Hematopoietic multipotent progenitor cell treated with erythropoietin and hydrocortisone succinate and interleukin-3 and kit ligand, for 15 days (in vitro differentiated cells): ENCODE measurements around the gene MAML2.

Experiments
- DNase-seq: peaks from one replicate; pipeline ENCODE4 v3.0.0-alpha.2; 2015; ENCODE audit warnings: low spot score

Gene MAML2

DNA sequence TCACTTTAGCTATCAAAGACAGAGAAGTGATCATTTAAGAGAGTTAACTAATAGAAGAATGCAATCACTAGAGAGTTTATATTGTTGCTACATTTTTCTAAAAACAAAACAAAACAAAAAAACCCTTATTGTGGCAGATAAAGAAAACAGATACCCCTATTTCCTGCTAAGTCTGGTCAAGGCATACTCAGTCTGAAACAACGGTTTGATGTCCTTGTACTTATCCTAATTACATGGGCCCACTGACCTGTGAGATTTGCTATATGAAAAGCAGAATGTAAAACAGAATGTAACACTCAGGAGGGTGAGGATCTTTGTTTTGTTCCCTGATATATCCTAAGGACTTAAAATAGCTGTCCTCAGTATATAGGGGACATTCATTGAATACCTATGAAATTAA lies 24.6 kb downstream of the MAML2 start:
- DNase-seq: no peak

DNA sequence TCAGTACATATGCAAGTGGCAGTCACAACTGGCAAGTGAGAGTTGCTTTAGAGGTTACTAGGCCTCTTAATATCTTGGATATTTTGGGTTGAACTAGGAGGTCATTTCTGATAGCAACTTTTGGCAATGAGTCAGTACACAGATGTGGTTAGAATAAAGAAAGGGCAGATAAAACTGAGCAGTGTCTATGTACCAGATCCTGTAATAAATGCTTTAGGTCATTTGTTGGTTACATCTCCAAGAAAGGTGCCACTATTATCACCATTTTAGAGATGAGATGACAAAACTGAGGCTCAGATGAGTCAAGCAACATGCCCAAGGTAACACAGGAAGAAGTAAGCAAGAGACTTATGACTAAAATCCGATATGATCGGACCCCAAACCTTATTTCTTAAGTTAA lies 25.0 kb downstream of the MAML2 start:
- no peak for DNase-seq

DNA sequence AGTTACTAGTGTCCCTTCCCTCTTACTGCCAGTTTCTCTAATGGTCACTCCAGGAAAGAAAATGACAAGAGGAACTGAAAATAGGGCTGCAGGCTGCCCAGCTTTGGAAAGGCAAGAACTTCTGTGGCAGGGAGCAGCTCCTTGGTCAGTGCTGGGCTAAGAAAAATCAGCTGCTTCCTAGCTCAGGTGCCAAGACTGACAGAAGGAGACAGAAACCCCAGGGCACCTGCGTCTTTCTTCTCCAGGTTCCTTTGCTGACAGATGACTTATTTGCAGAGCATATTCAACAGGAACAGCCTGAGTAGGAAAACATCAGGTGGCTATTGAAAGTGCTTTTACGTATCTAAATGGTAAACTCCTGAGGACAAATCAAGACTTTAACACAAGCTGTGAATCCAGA lies 25.4 kb downstream of the MAML2 start:
- DNase-seq: no peak

DNA sequence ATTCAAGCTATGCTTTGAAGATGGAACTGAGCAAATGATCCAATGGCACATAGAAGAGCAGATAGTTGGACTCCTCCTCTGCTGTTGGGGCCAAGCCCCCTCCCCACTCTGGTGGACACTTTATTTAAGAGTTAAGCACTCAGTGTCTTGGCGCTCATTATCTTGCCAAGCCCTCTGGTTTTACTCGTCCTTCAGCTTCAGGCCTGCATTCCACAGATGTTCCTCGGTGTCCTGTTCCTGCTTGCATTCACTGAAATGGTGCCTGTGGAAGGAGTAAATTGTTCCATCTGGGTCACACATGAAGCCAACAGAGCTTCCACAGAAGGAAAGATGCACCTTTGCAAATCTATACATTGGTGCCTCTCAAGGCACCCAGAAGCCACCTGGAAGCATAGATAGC lies 26.1 kb downstream of the MAML2 start:
- no peak for DNase-seq

DNA sequence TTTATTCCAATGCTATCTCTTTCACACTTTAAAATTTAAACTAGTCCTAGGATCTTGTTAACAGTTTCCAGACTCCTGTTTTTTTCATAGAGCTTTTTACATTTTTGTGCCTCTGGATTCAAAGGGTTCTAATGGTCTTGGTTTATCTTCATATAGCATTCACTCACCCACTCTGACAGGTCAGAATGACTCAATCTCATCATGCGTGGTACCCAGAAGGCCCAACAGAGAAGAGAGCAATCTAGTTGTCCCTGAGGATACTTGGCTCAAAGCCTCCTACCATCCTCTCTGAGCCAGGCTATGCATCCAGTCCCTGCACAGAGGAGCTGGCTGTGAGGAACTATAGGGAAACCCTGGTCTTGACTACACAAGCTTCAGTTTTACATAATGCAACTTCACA lies 27.5 kb downstream of the MAML2 start:
- DNase-seq: no peak

DNA sequence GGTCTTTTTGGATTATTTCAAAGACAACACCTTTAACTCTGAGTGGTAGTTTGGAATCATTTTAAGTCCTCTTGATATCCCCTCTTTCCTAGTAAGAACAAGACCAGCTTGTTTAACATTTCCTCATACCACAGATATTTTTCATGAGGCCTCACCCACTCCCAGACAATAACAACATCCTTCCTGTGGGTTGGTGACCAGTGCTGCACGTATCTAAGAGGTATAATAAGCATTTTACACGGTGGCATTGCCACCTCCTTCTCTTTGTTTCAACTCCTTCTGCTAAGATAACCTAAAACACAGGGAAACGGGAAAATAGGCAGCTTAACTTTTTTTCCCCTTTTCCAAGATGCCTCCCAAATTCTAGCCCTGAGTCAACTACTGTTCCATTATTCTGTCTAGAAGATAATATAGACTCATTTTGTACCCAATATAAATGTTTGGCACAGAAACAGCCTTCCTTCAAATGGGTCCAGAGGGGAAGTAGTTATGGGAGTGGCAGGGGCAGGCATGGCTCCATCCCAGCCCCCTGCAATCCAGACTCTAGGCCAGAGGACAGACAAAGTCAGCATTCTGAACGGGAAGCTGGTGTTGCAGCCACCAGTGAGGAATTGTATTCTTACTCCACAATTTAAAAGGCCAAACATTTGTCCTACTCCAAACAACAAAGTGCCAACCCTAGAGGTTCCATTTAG lies 28.5 kb downstream of the MAML2 start:
- DNase-seq: no peak

DNA sequence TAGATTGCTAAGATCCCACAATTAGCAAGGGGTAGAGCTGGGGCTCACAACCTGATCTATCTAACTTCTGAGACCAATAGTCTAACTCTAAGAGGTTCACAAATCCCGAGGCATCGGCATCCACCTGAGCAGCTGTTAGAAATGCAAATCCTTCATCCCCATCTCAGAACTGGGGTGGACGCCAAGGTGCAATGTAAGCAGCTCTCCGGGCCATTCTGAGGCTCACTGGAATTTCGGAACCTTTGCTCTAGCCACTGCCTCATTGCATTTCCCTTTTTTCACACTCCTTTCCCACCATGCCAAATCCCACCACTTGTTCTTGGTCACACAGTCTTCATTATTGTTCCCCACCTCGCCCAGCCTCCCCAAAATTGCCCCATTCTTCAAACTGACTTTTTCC lies 29.8 kb downstream of the MAML2 start:
- no peak for DNase-seq

DNA sequence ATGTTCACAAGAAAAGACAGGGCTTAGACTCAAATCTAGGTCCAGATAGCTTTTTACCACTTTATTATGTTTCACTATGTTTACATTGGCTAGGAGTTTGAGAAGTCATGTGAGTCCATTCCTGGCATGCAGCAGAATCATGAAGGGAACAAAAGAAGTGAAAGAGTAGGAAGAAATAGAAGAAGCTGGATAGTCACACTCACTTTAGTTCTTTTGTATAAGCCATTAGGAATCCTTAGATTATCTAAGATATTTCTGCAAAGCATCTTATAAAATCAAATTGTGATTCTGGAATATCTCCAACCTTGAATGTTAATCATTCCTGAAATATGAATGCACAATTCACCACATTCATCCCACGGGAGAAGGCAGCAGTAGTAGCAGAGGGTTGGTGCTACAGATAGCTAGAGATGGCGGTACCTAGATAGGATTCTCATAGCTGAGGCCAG lies 31.9 kb downstream of the MAML2 start:
- DNase-seq: no peak

DNA sequence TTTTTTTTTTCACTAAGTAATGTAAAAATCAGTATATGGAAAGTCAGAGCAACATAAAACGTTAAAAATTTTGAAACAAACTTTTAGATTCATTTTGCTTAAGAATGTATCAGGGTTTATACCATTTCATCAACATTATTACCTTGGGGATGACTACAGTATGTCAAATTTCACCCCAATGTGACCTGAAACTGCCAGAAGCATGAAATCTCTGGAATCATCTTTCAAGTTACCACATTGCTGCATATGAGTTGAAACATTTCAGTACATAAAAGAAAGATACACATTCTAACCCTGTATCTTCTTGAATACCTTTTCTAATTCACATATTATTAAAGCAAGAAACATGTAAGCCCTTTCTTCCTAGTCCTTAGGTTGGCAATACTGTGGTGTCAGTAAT lies 32.8 kb downstream of the MAML2 start:
- DNase-seq: no peak

DNA sequence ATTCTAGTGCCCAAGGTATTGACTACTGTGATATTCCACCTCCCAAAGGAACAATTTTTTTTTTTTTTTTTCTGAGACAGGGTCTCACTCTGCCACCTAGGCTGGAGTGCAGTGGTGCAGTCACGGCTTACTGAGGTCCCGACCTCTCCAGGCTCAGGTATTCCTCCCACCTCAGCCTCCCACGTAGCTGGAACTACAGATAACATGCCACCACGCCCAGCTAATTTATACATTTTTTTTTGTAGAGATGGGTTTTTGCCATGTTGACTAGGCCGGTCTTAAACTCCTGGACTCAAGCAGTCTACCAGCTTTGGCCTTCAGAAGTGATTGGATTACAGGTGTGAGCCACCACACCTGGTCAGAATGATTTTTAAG lies 33.4 kb downstream of the MAML2 start:
- no peak for DNase-seq

DNA sequence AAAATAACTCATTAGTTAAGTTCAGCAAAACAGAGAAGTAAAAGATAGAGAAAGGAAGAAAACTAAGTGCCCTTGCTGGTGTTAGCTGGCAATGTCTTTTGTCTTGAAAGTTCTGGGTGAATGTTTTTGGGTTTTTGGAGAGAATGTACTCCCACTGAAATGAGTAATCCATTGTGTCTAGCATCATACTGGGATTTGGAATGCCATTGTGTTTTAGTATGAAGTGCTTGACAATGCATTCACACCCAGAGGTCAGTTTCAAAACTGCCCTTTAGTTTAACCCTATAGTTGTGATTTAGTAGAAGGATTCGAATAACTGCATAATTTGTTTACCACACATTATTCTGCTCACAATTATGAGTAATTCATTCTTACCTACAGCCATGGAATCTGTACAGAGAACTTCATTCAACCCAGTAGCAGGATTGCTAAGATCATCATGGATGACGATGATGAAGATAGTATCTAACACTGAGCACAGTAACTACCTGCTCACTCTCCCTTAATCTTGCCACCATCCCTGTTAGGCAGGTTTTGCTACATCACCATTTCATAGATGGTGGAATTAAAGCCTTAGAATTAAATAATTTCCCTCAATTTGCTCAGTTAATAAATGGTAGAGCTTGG lies 33.9 kb downstream of the MAML2 start:
- no peak for DNase-seq

DNA sequence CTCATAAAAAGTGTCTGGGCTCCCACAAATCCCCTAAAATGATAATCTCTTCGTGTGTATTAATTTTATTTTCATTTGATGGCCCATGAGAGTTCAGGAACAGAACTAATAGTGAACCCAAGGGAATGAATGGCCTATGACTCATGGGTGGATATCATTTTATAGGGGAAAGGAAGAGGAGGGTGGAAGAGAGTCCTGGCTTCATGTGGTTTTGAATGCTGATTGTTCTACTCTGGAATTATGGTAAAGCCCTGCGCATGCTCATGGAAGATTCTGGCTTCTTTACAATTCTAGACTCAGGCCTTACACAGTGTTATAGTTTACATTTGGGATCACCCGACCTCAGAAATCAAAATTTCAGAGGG lies 35.2 kb downstream of the MAML2 start:
- DNase-seq: no peak

DNA sequence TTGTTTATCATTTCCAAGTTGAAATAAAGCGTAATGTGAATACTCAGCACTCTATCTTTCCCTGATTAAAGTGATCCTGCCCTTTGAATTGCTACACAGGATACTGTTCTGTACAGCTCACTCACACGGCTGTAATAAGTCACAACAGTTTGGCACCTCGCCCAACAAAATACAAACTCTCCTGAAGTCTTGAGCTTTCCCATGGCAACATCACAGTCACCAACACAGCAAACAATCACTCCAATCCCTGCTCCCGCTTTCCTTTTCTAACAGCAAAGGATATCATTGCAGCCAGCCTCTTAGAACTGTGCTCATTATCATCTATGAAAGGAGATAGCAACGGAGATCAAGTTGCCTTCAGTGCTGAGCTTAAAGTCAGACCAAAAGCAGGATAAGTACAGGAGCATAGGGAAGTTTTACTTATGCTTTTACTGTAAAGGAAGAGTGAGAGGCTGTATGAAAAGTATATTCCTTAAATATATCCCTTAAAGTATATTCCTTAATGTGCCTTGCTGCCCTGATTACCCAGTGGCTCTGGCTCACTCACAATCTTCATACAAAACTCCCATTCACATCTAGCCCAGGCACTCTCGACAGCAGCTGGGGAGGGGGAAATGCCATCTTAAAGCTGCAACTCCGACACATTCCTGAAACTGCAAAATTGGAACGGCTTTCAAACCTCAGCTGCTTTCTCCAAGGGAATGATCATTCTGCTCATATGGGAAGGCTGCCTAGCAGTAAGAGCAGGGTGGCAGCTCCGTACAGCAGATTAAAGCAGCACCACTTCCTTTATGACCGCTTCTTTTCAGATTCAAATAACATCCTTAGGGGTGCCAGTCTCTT lies 35.8 kb downstream of the MAML2 start:
- DNase-seq: no peak

DNA sequence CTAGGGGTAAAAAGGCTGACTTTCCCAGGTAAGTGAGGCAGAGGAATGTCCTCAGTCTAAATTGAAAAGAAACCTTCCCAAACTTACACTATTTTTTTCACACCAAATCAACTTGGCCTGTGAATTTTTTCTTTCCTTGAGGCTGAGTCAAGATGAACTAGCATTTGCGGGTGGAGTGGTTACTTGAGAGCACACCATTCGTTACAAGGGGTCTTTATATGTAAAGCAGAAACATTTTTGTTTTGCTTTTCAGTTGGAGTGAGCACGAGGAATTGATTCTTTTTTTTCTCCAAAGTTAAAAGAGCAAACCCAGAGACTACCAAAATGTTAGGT lies 36.4 kb downstream of the MAML2 start:
- no peak for DNase-seq

DNA sequence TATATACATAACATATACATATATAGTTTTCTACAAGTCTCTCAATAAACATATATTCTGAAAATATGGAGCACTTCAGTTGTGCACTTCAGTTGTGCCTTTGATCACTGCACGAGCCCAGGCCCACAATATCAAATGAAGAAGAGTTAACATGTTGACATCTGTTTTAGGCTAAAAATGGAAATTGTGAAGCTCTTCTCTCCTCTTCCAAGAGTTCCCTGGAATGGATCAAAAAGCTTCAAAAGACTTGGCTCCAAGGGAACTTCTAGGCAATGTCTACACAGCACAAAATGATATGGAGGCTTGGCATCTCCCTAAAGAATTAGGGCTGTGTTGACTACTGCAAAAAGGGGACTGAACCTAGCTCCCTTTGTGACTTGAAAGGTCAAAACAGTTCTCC lies 36.9 kb downstream of the MAML2 start:
- no peak for DNase-seq

DNA sequence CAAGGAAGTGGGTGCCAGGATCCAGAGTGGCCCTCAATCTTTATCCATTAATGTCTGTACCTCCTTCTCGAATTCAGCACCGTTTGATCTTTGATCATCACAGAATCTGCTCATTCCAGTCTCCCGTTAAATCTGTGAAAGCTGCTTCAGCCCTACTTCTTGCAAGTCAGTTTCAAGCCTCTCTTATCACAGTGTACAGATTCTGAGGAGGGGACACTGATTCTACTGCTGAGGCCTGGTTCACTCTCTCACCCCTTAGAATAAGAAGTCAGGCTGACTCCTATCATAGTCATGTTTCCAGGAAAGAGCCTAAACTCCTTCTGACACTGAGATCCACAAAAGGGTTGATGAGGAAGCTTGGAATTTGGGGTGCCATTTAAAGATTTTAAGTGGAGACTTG lies 39.0 kb downstream of the MAML2 start:
- DNase-seq: no peak

DNA sequence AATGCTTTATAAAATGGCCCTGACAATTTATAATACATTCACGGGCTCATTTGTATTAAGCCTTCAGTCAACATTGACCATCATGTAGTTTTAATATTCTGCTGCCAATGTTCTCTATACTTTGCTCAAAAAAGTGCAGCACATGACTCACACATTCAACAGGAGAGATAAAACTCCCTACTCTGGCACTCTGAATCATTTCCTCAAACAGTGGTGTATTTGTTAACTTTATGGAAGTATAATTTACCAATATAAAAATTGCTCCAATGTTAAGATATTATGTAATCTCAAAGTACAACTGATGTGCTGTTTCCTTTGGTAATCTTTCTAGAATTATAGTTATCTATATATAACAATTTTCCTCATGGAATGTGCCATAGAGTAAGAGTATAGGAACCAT lies 39.9 kb downstream of the MAML2 start:
- no peak for DNase-seq

DNA sequence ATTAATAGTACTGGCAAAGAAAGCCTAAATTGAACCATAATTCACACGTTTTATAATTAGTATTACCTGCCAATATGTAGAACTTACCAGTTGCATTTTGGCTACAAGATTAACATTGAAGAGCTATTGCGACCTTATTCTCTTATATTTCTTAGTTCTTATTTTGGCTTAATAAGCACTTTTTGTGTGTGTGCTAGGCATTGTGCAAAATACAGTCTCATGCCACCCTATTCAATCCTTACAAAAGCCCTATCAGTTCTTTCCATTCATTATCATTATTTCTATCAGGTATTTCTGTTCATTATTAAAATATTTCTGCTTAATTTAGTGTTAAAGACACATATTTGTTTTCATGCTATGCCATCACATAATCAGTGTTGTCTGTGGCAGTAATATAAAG lies 41.2 kb downstream of the MAML2 start:
- DNase-seq: no peak

DNA sequence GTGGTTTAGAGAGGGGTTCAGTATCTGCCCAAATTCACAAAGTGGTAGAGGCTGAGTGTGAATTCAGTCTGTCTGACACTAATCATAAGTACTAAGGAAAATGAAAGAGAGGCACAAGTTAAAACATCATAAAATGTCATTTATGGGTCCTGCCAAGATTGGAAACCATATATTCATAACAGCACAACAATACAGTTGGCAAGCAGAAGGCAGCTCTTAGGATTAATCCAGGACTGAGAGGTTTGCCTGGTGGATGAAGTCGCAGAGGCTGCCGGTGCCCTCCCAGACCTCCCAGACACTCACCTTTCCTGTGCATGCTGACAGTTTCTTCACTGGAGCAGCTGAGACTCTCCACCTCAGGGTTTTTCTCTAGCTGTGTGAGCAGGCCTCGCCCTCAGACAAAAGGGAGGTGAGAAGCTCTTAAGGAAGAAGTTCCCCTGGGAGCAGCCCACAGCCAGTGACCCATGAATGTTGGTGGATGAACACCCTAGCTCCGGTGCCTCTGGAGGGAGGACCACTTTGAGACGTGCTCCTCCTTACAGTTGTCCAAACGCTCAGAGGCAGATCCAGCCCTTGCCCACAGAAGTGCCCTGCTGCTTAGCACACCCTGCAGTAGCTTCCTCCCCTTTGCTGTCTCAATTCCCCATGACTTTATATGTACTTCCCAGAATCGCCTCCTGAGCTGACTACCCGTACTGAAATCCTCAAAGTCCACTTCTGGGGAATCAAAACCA lies 43.7 kb downstream of the MAML2 start:
- no peak for DNase-seq

DNA sequence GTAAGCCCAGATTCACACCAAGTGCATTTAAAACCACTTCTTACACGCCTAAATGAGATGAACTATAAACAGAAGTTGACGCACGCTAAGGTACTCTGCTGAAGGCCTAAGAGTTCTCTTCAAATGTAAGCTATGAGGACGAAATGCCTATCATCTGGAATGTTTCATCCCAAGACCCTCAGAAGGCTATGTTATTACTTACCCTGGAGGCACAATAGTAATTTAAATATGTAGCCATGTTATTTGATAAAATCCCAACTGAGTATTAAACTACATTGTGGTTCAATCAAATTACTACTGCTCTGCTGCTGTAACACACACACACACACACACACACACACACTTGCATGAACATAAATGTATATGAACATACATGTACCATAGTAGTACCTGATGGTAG lies 47.6 kb downstream of the MAML2 start:
- DNase-seq: no peak

DNA sequence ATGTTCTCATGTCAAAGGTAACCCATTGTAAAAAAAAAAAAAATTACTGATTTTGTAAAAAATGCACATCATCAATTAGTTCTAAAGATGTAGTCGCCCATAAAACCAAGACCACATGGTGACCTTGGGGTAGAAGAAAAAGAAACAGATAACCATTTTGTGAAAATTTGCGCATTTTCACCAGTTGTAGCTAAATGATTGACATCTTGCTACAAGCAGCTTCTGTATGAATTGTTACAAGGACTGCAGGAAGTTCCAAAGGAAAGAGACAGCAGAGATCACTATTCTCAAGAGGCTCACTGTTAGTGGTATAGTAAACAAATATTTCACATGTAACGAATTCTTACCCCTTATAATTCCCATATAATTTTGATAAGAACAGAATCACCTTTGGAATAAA lies 48.7 kb downstream of the MAML2 start:
- no peak for DNase-seq

DNA sequence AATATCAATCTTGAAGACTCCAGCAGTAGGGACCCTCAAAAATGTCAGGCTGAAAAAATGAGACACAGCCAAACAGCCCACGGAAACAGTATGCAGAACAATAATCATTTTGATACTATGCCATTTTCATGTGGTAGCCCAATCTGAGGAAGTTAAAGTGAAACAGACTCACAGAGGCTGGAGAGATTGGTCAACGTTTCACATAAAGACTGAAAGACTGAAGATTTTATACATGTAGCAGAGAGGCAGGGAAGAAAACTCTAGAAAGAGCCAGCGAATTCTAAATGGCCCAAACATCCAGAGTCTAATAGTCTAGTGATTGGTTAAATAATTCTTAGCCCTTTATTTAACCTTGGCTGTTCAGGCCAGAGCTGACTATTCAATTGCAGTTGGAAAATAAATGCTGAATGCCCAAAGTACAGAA lies 49.4 kb downstream of the MAML2 start:
- DNase-seq: no peak

DNA sequence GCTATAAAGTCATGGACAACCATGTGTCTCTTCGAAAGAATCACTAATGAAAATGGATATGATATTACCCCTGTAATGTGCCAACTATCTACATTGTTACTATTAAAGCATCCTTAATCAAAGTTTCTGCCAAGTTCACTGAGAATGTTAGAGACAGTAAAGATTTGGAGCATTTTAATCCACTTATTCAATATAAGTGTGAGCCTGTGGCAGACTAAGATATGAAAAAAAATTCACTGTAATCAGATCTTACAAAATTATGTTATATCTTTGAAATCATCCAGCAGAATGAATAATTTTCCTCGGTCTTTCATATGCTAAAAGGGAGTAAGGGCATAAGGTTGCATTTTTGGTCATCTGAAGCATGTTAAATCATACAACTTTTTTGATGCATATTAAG lies 49.9 kb downstream of the MAML2 start:
- DNase-seq: no peak
